Panc1 (cell line): ENCODE data around the gene NR2C2. TPM values are rescaled to one million over a fixed set of nuclear protein-coding genes. Genes with fewer than 3 reads are reported as not detected.

Experiments
- ATAC-seq: fragments of 200-7000 bp; cut with Tn5 transposase; 2 replicates; pipeline ENCODE4 v1.9.1; 2020; ENCODE audit warnings: mild to moderate bottlenecking, moderate library complexity
- BruUV-seq: library from RNA; stranded (reverse); fragments of 400-500 nt; replicated peaks from 2 replicates; lab custom pipeline; 2021; lab: Mats Ljungman, UMichigan
- CTCF ChIA-PET: fragments of 300-600 bp; sonication (Branson Sonifier 250); formaldehyde crosslinking; loops from one replicate; lab custom pipeline; 2022; ENCODE audit warnings: antibody characterized with exemption; lab: Charles Lee
- POLR2A ChIA-PET: fragments of 300-600 bp; sonication (Branson Sonifier 250); formaldehyde crosslinking; loops from one replicate; lab custom pipeline; 2022; ENCODE audit warnings: antibody characterized with exemption; lab: Charles Lee
- DNase-seq: peaks from one replicate; pipeline ENCODE4 v3.0.0-alpha.2; 2010; ENCODE audit warnings: low read depth, low spot score
- H3K27ac ChIP-seq: 2 replicates; pipeline ENCODE4 v1.5.1; 2011; ENCODE audit warnings: mild to moderate bottlenecking, low read length, inconsistent platforms
- H3K27me3 ChIP-seq: fragments of 200-500 bp; sonication (Bioruptor generic); 2 replicates; pipeline ENCODE4 v1.6.0; 2014; ENCODE audit warnings: low read length, inconsistent platforms; ENCODE audit not compliant: control insufficient read depth, insufficient read depth
- H3K36me3 ChIP-seq: fragments of 200-500 bp; sonication (Bioruptor generic); 2 replicates; pipeline ENCODE4 v1.5.1; 2014; ENCODE audit warnings: inconsistent platforms, mild to moderate bottlenecking, low read length, moderate library complexity; ENCODE audit not compliant: control insufficient read depth, insufficient read depth
- H3K4me1 ChIP-seq: 2 replicates; pipeline ENCODE4 v1.5.1; 2011; ENCODE audit warnings: inconsistent platforms, mild to moderate bottlenecking, low read length, moderate library complexity; ENCODE audit not compliant: control insufficient read depth, insufficient read depth
- H3K4me3 ChIP-seq, 2 experiments: 2 replicates each; pipeline ENCODE4 v1.5.1; 2011 to 2012; ENCODE audit warnings: low read depth in 2 of 2, low read length in 2 of 2, mild to moderate bottlenecking in 2 of 2, inconsistent platforms in 1 of 2, moderate library complexity in 1 of 2
- H3K9me3 ChIP-seq: fragments of 200-500 bp; sonication (Bioruptor generic); 2 replicates; pipeline ENCODE4 v1.5.1; 2014; ENCODE audit warnings: low read depth, mild to moderate bottlenecking, inconsistent platforms, low read length, moderate library complexity; ENCODE audit not compliant: control insufficient read depth, insufficient read depth
- CTCF ChIP-seq: fragments of 450-650 bp; IDR thresholded peaks from 2 replicates; pipeline ENCODE4 v1.5.1; 2017; ENCODE audit warnings: mild to moderate bottlenecking
- POLR2AphosphoS5 ChIP-seq: IDR thresholded peaks from 2 replicates; pipeline ENCODE4 v1.6.1; 2012; ENCODE audit warnings: mild to moderate bottlenecking, low read depth, low read length, moderate library complexity
- REST ChIP-seq, 2 experiments: IDR thresholded peaks; 2 replicates each; pipeline ENCODE4 v1.6.1; 2011 to 2012; ENCODE audit warnings: low read depth in 2 of 2, control low read depth in 1 of 2, low read length in 1 of 2, mild to moderate bottlenecking in 1 of 2, moderate library complexity in 1 of 2; ENCODE audit not compliant: insufficient read depth in 1 of 2
- SIN3A ChIP-seq: IDR thresholded peaks from 2 replicates; pipeline ENCODE4 v1.6.1; 2012; ENCODE audit warnings: low read depth, mild to moderate bottlenecking, low read length, moderate library complexity, borderline replicate concordance; ENCODE audit not compliant: insufficient read depth
- TCF7L2 ChIP-seq: IDR thresholded peaks from 2 replicates; pipeline ENCODE4 v1.6.1; 2011; ENCODE audit warnings: mild to moderate bottlenecking, low read depth, low read length, inconsistent platforms
- in situ Hi-C: cut with HindIII; loops from 2 replicates; pipeline ENCODE4 v1.10.0; 2016; ENCODE audit warnings: low sequenced_read_pairs, low pct_unique_long_range_greater_than_20kb
- intact Hi-C: fragments of 100-400 bp; cut with micrococcal nuclease; formaldehyde crosslinking; loops from one replicate; pipeline ENCODE4 v1.10.0; 2022; ENCODE audit not compliant: unreplicated experiment
- total RNA-seq: library from RNA; stranded (reverse); gene quantifications from one replicate; pipeline ENCODE4 v1.2.1, GENCODE V29; 2021; ENCODE audit not compliant: unreplicated experiment

NR2C2 gene
- total RNA-seq, 1 experiment from 2014 or later: 30.6 TPM

- ChIA-PET POLR2A (no interaction called here), CTCF (interaction anchor here (0.5 kb wide), 1 partner anchor 301 kb away, joined by 4 read pairs; no protein-coding TSS in a partner anchor)
- intact Hi-C loops (no loop called here), in situ Hi-C loops (no loop called here)
- Histone ChIP-seq H3K4me1 (no peaks in the 10 kb centered on the region), H3K27me3 (no peaks in the 10 kb centered on the region), H3K36me3 (no peaks in the 10 kb centered on the region), H3K4me3 (no peak overlapping the region), H3K27ac (no peak overlapping the region), H3K9me3 (no peaks in the 10 kb centered on the region)
- no TSS peak for BruUV-seq
- no peak for DNase-seq
- TF ChIP-seq SIN3A: no peak
- no peak for TF ChIP-seq POLR2AphosphoS5
- no peak for TF ChIP-seq TCF7L2
- TF ChIP-seq REST (IDR thresholded peaks at IDR 0.05; ENCODE audit: insufficient read depth in 1 of 2, low read depth in 2 of 2, low read length in 1 of 2): no peak
- TF ChIP-seq CTCF: no peak
- no peak for ATAC-seq
Measured at GRCh38 chr3:14913926-14914778, 33.2 kb upstream of the NR2C2 start.

- CTCF ChIA-PET: no interaction called here
Measured at GRCh38 chr3:14914779-14915117, 32.6 kb upstream of the NR2C2 start.

More at GRCh38 chr3:14914779-14915117, 32.6 kb upstream of the NR2C2 start:
- no peak for DNase-seq
- no peaks in the 10 kb centered on the region for H3K4me1 ChIP-seq
- no peaks in the 10 kb centered on the region for H3K27me3 ChIP-seq
- no peak overlapping the region for H3K27ac ChIP-seq
- in situ Hi-C loops (no loop called here), intact Hi-C loops (loop anchor here (5.0 kb wide), 1 partner anchor 57 kb away; no protein-coding TSS in a partner anchor)
- H3K36me3 ChIP-seq: no peaks in the 10 kb centered on the region
- TF ChIP-seq POLR2AphosphoS5 (no peak), CTCF (no peak), SIN3A (no peak), TCF7L2 (no peak), REST (IDR thresholded peaks at IDR 0.05; ENCODE audit: insufficient read depth in 1 of 2, low read depth in 2 of 2, low read length in 1 of 2) (no peak)
- no peak overlapping the region for H3K4me3 ChIP-seq
- no TSS peak for BruUV-seq
- H3K9me3 ChIP-seq: no peaks in the 10 kb centered on the region
- ATAC-seq: no peak
- POLR2A ChIA-PET: no interaction called here
